Fibroblast of villous mesenchyme (primary cell): ENCODE data around the gene GUCY1B1. TPM values are rescaled to one million over a fixed set of nuclear protein-coding genes. Genes with fewer than 3 reads are reported as not detected.

Experiments used
- DNase-seq: peaks from one replicate; pipeline ENCODE4 v3.0.0-alpha.2; 2010; ENCODE audit warnings: low read depth
- H3K4me3 ChIP-seq: 2 replicates; pipeline ENCODE4 v1.5.1; 2011; ENCODE audit warnings: low read depth, mild to moderate bottlenecking, low read length
- CTCF ChIP-seq: IDR thresholded peaks from 2 replicates; pipeline ENCODE4 v1.5.1; 2012; ENCODE audit warnings: low read depth, mild to moderate bottlenecking, low read length; ENCODE audit not compliant: insufficient read depth
- total RNA-seq: library from RNA; depleted of rRNA; stranded (reverse); fragments of >200 nt; gene quantifications from 2 replicates; pipeline ENCODE4 v1.2.3, GENCODE V29; 2012

GUCY1B1 gene
- total RNA-seq, 1 donor = 1.7 TPM

- no peak for TF ChIP-seq CTCF
- H3K4me3 ChIP-seq = no peak overlapping the region
- DNase-seq = no peak
Observed at GRCh38 chr4:155842080-155842479, 83.3 kb downstream of the GUCY1B1 start.

GRCh38 chr4:155846929-155847328 lies 88.1 kb downstream of the GUCY1B1 start:
- no peak for TF ChIP-seq CTCF
- H3K4me3 ChIP-seq = no peak overlapping the region
- DNase-seq = no peak

- H3K4me3 ChIP-seq = no peak overlapping the region
- TF ChIP-seq CTCF = no peak
Observed at GRCh38 chr4:155849042-155849441, 90.2 kb downstream of the GUCY1B1 start.

GRCh38 chr4:155853189-155853588 lies 94.4 kb downstream of the GUCY1B1 start:
- H3K4me3 ChIP-seq = no peak overlapping the region
- TF ChIP-seq CTCF = no peak
- DNase-seq = no peak

More at GRCh38 chr4:155849042-155849441, 90.2 kb downstream of the GUCY1B1 start:
- no peak for DNase-seq

GRCh38 chr4:155854582-155855226 lies 95.9 kb downstream of the GUCY1B1 start:
- no peak for TF ChIP-seq CTCF
- peak overlapping the region; percentile 10 for H3K4me3 ChIP-seq
- peak; percentile 22 for DNase-seq

- H3K4me3 ChIP-seq = no peak overlapping the region
- no peak for TF ChIP-seq CTCF
- DNase-seq = no peak
Observed at GRCh38 chr4:155855897-155856296, 97.1 kb downstream of the GUCY1B1 start.

Other genes starting within 250 kb of the GUCY1B1 start
- 0.32 and 0.43 TPM in 2 replicates for gene GUCY1A1, start 92.2 kb upstream of the GUCY1B1 start, total RNA-seq
- not detected in 2 replicates for gene ASIC5, start 107.3 kb downstream of the GUCY1B1 start, total RNA-seq
- 2.2 and 4.2 TPM in 2 replicates for gene TDO2, start 144.7 kb downstream of the GUCY1B1 start, total RNA-seq
- gene CTSO, start 194.8 kb downstream of the GUCY1B1 start, total RNA-seq = 10.8 and 12.2 TPM in 2 replicates